ENCODE results near the gene RXRA. TPM values are rescaled to one million over a fixed set of nuclear protein-coding genes. Genes with fewer than 3 reads are reported as not detected.

RXRA gene
- total and polyA plus RNA-seq, 2 of the 13 experiments (the other 11 are each of a cell fraction or from before 2014, with no cell fraction given): 18.9 to 29.2 TPM

GRCh38 chr9:134376386-134377142, 50.3 kb downstream of the RXRA start (continued):
- TF ChIP-seq ZNF362 (CRISPR knock-in tag; IDR thresholded peaks at IDR 0.05; ENCODE audit: borderline replicate concordance): no peak
- TF ChIP-seq ZNF672 (CRISPR knock-in tag; IDR thresholded peaks at IDR 0.05): no peak
- no peak for TF ChIP-seq ATF7 (IDR thresholded peaks at IDR 0.05)
- TF ChIP-seq ATF7 (CRISPR knock-in tag; IDR thresholded peaks at IDR 0.05): no peak
- TF ChIP-seq ZNF558 (CRISPR knock-in tag; IDR thresholded peaks at IDR 0.05; ENCODE audit: borderline replicate concordance): no peak
- no peak for TF ChIP-seq ZMAT5 (CRISPR knock-in tag; IDR thresholded peaks at IDR 0.05; ENCODE audit: borderline replicate concordance, low read depth)
- TF ChIP-seq ZNF333 (CRISPR knock-in tag; IDR thresholded peaks at IDR 0.05; ENCODE audit: borderline replicate concordance): no peak
- TF ChIP-seq TERF1 (CRISPR knock-in tag; IDR thresholded peaks at IDR 0.05): no peak
- no peak for TF ChIP-seq SMAD9 (CRISPR knock-in tag; IDR thresholded peaks at IDR 0.05)
- TF ChIP-seq NFRKB (IDR thresholded peaks at IDR 0.05): no peak
- no peak for TF ChIP-seq ZC3H4 (CRISPR knock-in tag; IDR thresholded peaks at IDR 0.05; ENCODE audit: borderline replicate concordance)
- TF ChIP-seq KAT8 (CRISPR knock-in tag; IDR thresholded peaks at IDR 0.05): no peak
- TF ChIP-seq MYNN (CRISPR knock-in tag; IDR thresholded peaks at IDR 0.05; ENCODE audit: low read depth): no peak
- no peak for TF ChIP-seq SRSF4 (IDR thresholded peaks at IDR 0.05; ENCODE audit: low read depth, low read length, poor library complexity, severe bottlenecking)
- no peak for TF ChIP-seq TBP (CRISPR knock-in tag; IDR thresholded peaks at IDR 0.05)
- no peak for TF ChIP-seq MTF1 (CRISPR knock-in tag; IDR thresholded peaks at IDR 0.05)
- no peak for TF ChIP-seq NCOA5 (CRISPR knock-in tag; IDR thresholded peaks at IDR 0.05)
- TF ChIP-seq EED (CRISPR knock-in tag; IDR thresholded peaks at IDR 0.05): peak; percentile 39; the same call in 1 of the 2 replicates
- TF ChIP-seq ZFP62 (CRISPR knock-in tag; IDR thresholded peaks at IDR 0.05): no peak
- 0 out of 2 replicates have a peak, but pooled peaks have one; percentile 18 for TF ChIP-seq SOX5 (CRISPR knock-in tag; IDR thresholded peaks at IDR 0.05; ENCODE audit: borderline replicate concordance)
- no peak for TF ChIP-seq ZXDC (CRISPR knock-in tag; IDR thresholded peaks at IDR 0.05)
- no peak for TF ChIP-seq ZNF138 (CRISPR knock-in tag; IDR thresholded peaks at IDR 0.05; ENCODE audit: low read depth)
- TF ChIP-seq ZNF747 (CRISPR knock-in tag; IDR thresholded peaks at IDR 0.05; ENCODE audit: borderline replicate concordance): no peak
- TF ChIP-seq FUBP1 (CRISPR knock-in tag; IDR thresholded peaks at IDR 0.05; ENCODE audit: borderline replicate concordance): 0 out of 2 replicates have a peak, but pooled peaks have one; percentile 35
